GM18520 (cell line): ENCODE data around the gene FOLR3.
A peak's percentile ranks its signal among the peaks of the same experiment; 100 is the strongest.
"Not testable (repeated sequence)": the region's sequence is repeated elsewhere in the genome, so short reads cannot be mapped to it uniquely, and the experiment has no call there.

Source experiments
- ATAC-seq: cut with Tn5 transposase; IDR thresholded peaks from one replicate; pipeline ENCODE4 v1.9.1; 2021; ENCODE audit not compliant: unreplicated experiment

Gene FOLR3

GRCh38 chr11:72135473-72135872 lies at the start of gene FOLR3:
TSS of gene FOLR3 (plus strand) at chr11:72135725. CDS start at chr11:72135953, 228 bp downstream.
- not testable (repeated sequence) for ATAC-seq

GRCh38 chr11:72088076-72088808 lies 47.3 kb upstream of the FOLR3 start:
- no peak for ATAC-seq

- ATAC-seq: no peak
Measured at GRCh38 chr11:72091292-72091691, 44.2 kb upstream of the FOLR3 start.

DNA sequence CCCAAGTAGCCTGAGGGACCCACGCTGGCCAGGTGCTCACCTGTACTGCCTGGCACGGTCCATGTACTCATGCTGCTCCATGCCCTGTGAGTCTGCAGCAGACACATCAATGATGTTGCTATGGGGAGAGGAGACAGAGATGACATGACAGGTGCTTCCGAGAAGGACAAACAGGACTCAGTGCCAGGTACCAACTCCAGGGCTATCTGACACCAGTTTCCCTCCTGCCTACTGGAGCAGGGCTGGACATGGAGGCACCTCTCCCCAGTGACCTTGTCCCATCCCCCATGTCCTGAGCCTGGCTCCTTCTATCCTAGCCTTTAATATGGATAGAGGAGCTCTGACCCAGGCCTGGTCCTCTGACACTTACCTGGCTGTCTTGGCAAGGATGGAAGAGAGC lies 36.8 kb upstream of the FOLR3 start:
- ATAC-seq: no peak

GRCh38 chr11:72100009-72100408 lies 35.5 kb upstream of the FOLR3 start:
- no peak for ATAC-seq

- ATAC-seq: no peak
Measured at GRCh38 chr11:72100462-72100861, 35.1 kb upstream of the FOLR3 start.

DNA sequence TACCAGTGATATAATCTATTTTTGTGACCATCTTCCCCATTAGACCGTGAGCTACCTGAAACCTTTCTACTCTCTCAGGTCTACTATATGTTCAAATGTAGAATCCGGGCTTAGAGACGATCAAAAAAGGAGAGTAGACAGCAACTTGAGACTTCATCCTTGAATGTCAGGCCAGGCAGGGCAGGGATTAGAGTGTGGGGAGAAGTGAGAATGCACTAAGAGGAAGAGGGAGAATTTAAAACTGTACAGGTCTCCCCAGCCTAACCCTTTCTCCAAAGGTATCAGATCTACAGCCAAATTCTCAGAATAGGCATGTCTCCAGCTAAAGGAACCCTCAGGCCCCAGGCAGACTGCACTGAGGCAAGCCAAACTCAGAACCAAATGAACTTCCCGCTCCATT lies 33.4 kb upstream of the FOLR3 start:
- ATAC-seq: no peak

GRCh38 chr11:72102631-72102945 lies 32.9 kb upstream of the FOLR3 start:
- no peak for ATAC-seq

GRCh38 chr11:72102946-72103753 lies 32.4 kb upstream of the FOLR3 start, which contains the start of gene LAMTOR1:
TSS of gene LAMTOR1 (minus strand) at chr11:72103297. CDS start at chr11:72103224, 73 bp downstream.
- ATAC-seq: peak; percentile 90

- no peak for ATAC-seq
Measured at GRCh38 chr11:72103754-72104167, 31.8 kb upstream of the FOLR3 start.

DNA sequence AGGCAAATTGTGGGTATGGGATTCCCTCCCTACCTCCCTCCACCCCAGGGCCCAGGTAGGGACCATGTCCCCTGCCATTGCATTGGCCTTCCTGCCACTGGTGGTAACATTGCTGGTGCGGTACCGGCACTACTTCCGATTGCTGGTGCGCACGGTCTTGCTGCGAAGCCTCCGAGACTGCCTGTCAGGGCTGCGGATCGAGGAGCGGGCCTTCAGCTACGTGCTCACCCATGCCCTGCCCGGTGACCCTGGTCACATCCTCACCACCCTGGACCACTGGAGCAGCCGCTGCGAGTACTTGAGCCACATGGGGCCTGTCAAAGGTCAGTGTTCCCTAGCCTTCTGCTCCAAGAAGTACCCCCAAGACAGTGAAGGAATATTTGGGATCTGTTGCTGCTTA lies 29.6 kb upstream of the FOLR3 start, which contains the start of gene TOMT:
TSS of gene TOMT (plus strand) at position 37 of the 400 bp plus-strand sequence. CDS start at position 65, 28 bp downstream.
- ATAC-seq: no peak

- ATAC-seq: no peak
Measured at GRCh38 chr11:72111300-72112142, 24.0 kb upstream of the FOLR3 start.

DNA sequence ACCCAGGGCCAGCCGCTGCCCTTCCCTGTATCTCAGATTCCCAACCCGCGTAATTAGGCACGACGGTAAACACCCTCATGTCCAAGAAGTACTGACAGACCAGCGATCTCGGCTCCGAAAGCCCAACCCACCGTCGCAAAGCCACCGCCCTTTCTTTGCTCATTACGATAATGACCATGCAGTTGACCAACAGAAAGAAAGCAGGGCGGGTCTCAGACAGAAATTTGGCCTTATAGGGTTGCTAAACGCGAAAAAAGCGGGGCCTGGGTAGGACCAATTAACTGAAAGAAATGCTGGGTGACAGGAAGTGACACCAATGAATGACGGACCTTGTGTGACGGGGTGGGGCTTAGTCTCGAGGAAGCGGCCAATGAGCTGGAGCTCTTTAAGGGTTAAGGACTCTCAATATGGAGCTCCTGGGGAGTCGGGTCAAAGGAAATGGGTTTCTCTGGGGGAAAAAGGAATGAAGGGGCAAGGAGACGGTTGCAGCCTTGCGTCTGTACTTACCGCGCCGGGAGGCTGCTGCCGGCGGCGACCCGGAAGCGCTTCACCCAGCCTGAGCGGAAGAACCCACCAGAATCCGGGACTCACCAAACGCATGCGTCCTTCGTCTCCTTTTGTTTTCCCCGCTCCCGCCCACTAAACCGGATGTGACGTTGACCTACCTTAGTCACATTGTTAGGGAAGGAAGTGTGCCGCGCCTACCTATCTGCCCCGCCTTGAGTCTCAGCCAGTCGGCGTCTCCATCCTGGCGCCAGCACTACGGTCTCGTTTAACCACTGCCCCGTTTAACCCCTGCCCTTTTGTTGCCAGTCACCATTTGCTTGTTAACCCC lies 23.2 kb upstream of the FOLR3 start, which contains the start of gene ANAPC15:
TSS of gene ANAPC15 (minus strand) at position 553 of the 835 bp plus-strand sequence. CDS start 1,419 bp downstream, outside the sequence.
- peak; percentile 88 for ATAC-seq

DNA sequence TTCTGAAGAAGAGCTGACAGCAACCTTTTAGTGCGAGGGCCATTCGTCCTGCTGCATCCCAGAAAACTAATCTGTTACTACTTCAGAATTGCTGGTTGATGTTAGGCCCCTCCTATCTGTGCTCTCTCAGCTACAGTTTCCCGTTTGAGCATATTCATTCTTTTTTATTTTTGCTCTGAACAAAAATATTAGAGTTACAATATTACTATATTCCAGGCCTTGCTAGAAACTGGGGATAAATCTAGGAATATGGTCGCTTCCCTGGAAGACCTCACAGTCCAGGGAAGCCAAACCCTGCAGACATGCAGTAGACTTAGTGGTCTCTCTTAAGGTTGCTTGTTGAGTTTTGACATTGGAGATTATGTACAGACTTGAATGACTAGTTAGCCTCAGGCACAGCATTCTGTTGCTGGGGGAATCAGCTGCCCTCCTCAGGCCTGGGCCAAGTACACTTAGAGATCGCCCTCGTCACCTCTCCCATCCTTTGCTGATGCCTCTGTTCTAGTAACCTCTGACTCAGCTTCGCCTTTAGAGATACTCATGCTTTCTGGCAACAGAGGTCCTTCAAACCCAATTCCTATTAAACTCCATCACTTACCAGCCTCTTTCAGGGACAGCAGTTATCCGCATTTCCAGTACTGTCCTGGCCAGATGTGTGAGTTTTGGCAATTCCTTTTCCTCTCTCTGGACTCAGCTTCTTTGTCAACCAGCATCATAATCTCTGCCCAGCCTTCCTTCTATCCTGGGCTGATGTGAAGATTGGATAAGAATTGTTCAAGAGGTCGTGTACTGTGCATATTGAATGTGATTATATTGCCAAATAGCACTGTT lies 22.3 kb upstream of the FOLR3 start:
- no peak for ATAC-seq

DNA sequence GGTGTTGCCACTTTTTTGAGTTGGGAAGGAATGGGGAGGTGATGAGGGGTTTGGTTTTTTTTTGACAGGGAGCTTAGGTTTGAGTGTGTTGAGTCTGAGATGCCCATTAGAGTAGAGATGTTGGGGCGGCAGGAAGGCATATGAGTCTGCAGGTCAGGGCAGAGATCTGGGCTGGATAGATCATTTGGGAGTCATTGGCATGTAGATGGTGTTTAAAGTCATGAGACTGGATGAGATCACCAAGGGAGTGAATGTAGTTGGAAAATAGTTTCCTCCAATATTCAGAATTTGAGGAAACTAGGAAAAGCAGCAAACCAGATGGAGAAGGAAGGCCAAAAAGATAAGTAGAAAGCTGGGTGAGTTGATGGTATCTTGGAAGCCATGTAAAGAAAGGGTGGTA lies 21.0 kb upstream of the FOLR3 start:
- no peak for ATAC-seq

GRCh38 chr11:72116019-72116755 lies 19.3 kb upstream of the FOLR3 start:
- no peak for ATAC-seq

GRCh38 chr11:72119198-72119597 lies 16.3 kb upstream of the FOLR3 start:
- no peak for ATAC-seq

GRCh38 chr11:72120930-72121329 lies 14.6 kb upstream of the FOLR3 start:
- no peak for ATAC-seq

- ATAC-seq: no peak
Measured at GRCh38 chr11:72122607-72123006, 12.9 kb upstream of the FOLR3 start.
